ENCODE data around the gene HTR1B.

Gene HTR1B

GRCh38 chr6:77430504-77430903, 32.8 kb downstream of the HTR1B start:
- H3K9me2 ChIP-seq (replicated peaks; ENCODE audit: low read depth, low read length), result no peaks in the 10 kb centered on the region

GRCh38 chr6:77425671-77426070, 37.6 kb downstream of the HTR1B start:
- Histone ChIP-seq H3K27me3 (ENCODE audit: insufficient read depth, low read length, poor library complexity, severe bottlenecking) (no peaks in the 10 kb centered on the region), H3K4me2 (ENCODE audit: low read depth, low read length, poor library complexity, severe bottlenecking) (no peak overlapping the region), H3K36me3 (ENCODE audit: insufficient read depth, low read length) (no peaks in the 10 kb centered on the region), H4K20me1 (ENCODE audit: insufficient read depth, low read length, poor library complexity, severe bottlenecking) (no peaks in the 10 kb centered on the region), H3K79me2 (ENCODE audit: insufficient read depth, low read length) (no peaks in the 10 kb centered on the region), H3K4me1 (ENCODE audit: insufficient read depth, low read length, poor library complexity, severe bottlenecking) (no peaks in the 10 kb centered on the region), H2AFZ (ENCODE audit: low read length) (no peak overlapping the region), H3K9me3 (ENCODE audit: insufficient read depth, low read depth, low read length) (no peaks in the 10 kb centered on the region), H3F3A (ENCODE audit: low read depth) (no peaks in the 10 kb centered on the region), H3K4me3 (ENCODE audit: low read length, poor library complexity, severe bottlenecking) (no peak overlapping the region), H3K9me2 (replicated peaks; ENCODE audit: low read depth, low read length) (no peaks in the 10 kb centered on the region), H3K9ac (ENCODE audit: low read depth, low read length, poor library complexity, severe bottlenecking) (no peak overlapping the region)
- no peak for TF ChIP-seq EZH2phosphoT487 (IDR thresholded peaks at IDR 0.05; ENCODE audit: borderline replicate concordance)
- no peak for TF ChIP-seq CTCF (conservative IDR thresholded peaks at IDR 0.05; ENCODE audit: low read length)

More at GRCh38 chr6:77430504-77430903, 32.8 kb downstream of the HTR1B start:
- TF ChIP-seq CTCF (conservative IDR thresholded peaks at IDR 0.05; ENCODE audit: low read length) (no peak), EZH2phosphoT487 (IDR thresholded peaks at IDR 0.05; ENCODE audit: borderline replicate concordance) (no peak)
- no peak overlapping the region for H3K9ac ChIP-seq (ENCODE audit: low read depth, low read length, poor library complexity, severe bottlenecking)
- H3K4me3 ChIP-seq (ENCODE audit: low read length, poor library complexity, severe bottlenecking), result no peak overlapping the region
- no peak overlapping the region for H2AFZ ChIP-seq (ENCODE audit: low read length)
- H3F3A ChIP-seq (ENCODE audit: low read depth), result no peaks in the 10 kb centered on the region
- H3K4me1 ChIP-seq (ENCODE audit: insufficient read depth, low read length, poor library complexity, severe bottlenecking), result no peaks in the 10 kb centered on the region
- H3K36me3 ChIP-seq (ENCODE audit: insufficient read depth, low read length), result no peaks in the 10 kb centered on the region
- no peaks in the 10 kb centered on the region for H4K20me1 ChIP-seq (ENCODE audit: insufficient read depth, low read length, poor library complexity, severe bottlenecking)
- H3K27me3 ChIP-seq (ENCODE audit: insufficient read depth, low read length, poor library complexity, severe bottlenecking), result no peaks in the 10 kb centered on the region
- H3K9me3 ChIP-seq (ENCODE audit: insufficient read depth, low read depth, low read length), result no peaks in the 10 kb centered on the region
- no peaks in the 10 kb centered on the region for H3K79me2 ChIP-seq (ENCODE audit: insufficient read depth, low read length)
- no peak overlapping the region for H3K4me2 ChIP-seq (ENCODE audit: low read depth, low read length, poor library complexity, severe bottlenecking)

- no peaks in the 10 kb centered on the region for H3K79me2 ChIP-seq (ENCODE audit: insufficient read depth, low read length)
- no peaks in the 10 kb centered on the region for H3K9me2 ChIP-seq (replicated peaks; ENCODE audit: low read depth, low read length)
- no peaks in the 10 kb centered on the region for H3K27me3 ChIP-seq (ENCODE audit: insufficient read depth, low read length, poor library complexity, severe bottlenecking)
- no peaks in the 10 kb centered on the region for H3K4me1 ChIP-seq (ENCODE audit: insufficient read depth, low read length, poor library complexity, severe bottlenecking)
- no peaks in the 10 kb centered on the region for H3K36me3 ChIP-seq (ENCODE audit: insufficient read depth, low read length)
- H2AFZ ChIP-seq (ENCODE audit: low read length), result no peak overlapping the region
- no peak for TF ChIP-seq EZH2phosphoT487 (IDR thresholded peaks at IDR 0.05; ENCODE audit: borderline replicate concordance)
- no peak for TF ChIP-seq CTCF (conservative IDR thresholded peaks at IDR 0.05; ENCODE audit: low read length)
- H3K9me3 ChIP-seq (ENCODE audit: insufficient read depth, low read depth, low read length), result no peaks in the 10 kb centered on the region
- H3K4me2 ChIP-seq (ENCODE audit: low read depth, low read length, poor library complexity, severe bottlenecking), result no peak overlapping the region
- no peaks in the 10 kb centered on the region for H3F3A ChIP-seq (ENCODE audit: low read depth)
- H3K9ac ChIP-seq (ENCODE audit: low read depth, low read length, poor library complexity, severe bottlenecking), result no peak overlapping the region
- H3K4me3 ChIP-seq (ENCODE audit: low read length, poor library complexity, severe bottlenecking), result no peak overlapping the region
- no peaks in the 10 kb centered on the region for H4K20me1 ChIP-seq (ENCODE audit: insufficient read depth, low read length, poor library complexity, severe bottlenecking)
These were observed 38.1 kb downstream of the HTR1B start for GRCh38 chr6:77425216-77425615.
